ENCODE data around the gene SCGB1D1. TPM values are rescaled to one million over a fixed set of nuclear protein-coding genes. Genes with fewer than 3 reads are reported as not detected.
"Not testable (repeated sequence)": the region's sequence is repeated elsewhere in the genome, so short reads cannot be mapped to it uniquely, and the experiment has no call there.

SCGB1D1 gene
- total RNA-seq, 1 experiment from 2014 or later = not detected

DNA sequence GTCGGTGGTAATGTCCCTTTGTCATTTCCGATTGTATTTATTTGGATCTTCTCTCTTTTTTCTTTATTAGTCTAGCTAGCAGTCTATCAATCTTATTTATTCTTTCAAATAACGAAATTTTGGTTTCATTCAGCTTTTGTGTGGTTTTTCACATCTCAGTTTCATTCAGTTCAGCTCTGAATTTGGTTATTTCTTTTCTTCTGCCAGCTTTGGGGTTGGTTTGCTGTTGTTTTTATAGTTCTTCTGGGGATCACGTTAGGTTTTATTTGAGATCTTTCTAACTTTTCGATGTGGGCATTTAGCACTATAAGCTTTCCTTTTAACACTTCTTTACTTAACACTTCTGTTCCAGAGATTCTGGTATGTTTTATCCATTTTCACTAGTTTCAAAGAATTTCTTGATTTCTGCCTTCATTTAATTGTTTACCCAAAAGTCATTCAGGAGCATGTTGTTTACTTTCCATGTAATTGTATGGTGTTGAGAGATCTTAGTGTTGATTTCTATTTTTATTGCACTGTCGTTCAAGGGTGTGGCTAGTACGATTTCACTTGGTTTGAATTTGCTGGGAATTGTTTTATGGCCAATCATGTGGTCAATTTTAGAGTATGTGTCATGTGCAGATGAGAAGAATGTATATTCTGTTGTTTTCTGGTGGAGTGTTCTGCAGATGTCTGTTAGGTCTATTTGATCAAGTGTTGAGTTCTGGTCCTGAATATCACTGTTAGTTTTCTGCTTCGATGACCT lies 7.7 kb upstream of the SCGB1D1 start:
- no peaks in the 10 kb centered on the region for H3K4me1 Mint-ChIP-seq (ENCODE audit: insufficient read depth, unreplicated experiment)
- DNase-seq (ENCODE audit: unreplicated experiment) = no peak
- ChIA-PET CTCF (interaction anchor here (0.6 to 1.0 kb wide), 3 partner anchors 11 to 35 kb away, joined by 3 to 6 read pairs (median 3); no protein-coding TSS in a partner anchor), POLR2A (no interaction called here)
- no TSS peak for BruUV-seq (replicated peaks)
- TF ChIP-seq CTCF (IDR thresholded peaks at IDR 0.05; ENCODE audit: unreplicated experiment) = no peak
- H3K27me3 Mint-ChIP-seq (ENCODE audit: insufficient read depth, unreplicated experiment) = peaks cover 12% of the 10 kb centered on the region
- H3K4me3 Mint-ChIP-seq (ENCODE audit: unreplicated experiment) = no peak overlapping the region
- intact Hi-C loops (cut with micrococcal nuclease) = no loop called here
- no peaks in the 10 kb centered on the region for H3K9me3 Mint-ChIP-seq (ENCODE audit: unreplicated experiment)
- H3K36me3 Mint-ChIP-seq (ENCODE audit: insufficient read depth, unreplicated experiment) = no peaks in the 10 kb centered on the region
- H3K27ac Mint-ChIP-seq (ENCODE audit: low read depth, unreplicated experiment) = no peak overlapping the region

DNA sequence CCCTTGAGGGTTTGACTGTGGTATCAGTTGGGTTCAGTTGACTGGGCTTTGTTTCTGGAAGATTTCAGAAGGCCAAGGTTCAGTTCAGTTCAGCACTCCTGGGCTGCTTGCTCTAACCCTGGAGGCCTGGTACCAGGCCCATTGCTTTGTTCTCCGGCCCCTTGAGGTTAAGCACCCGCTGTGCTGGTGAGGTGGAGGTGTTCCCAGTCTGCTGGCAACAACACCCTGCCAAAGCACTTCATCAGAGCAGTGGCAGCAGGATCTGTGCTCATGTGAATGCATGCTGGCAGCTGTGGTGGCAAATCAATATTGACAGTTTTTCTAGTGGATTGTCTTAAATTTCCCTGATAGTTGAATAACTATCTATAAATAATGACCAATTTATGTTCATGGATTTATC lies 3.8 kb upstream of the SCGB1D1 start:
- peaks cover 33% of the 10 kb centered on the region for H3K27me3 Mint-ChIP-seq (ENCODE audit: insufficient read depth, unreplicated experiment)
- DNase-seq (ENCODE audit: unreplicated experiment) = no peak
- ChIA-PET POLR2A (no interaction called here), CTCF (no interaction called here)
- H3K36me3 Mint-ChIP-seq (ENCODE audit: insufficient read depth, unreplicated experiment) = no peaks in the 10 kb centered on the region
- H3K4me3 Mint-ChIP-seq (ENCODE audit: unreplicated experiment) = no peak overlapping the region
- intact Hi-C loops (cut with micrococcal nuclease) = no loop called here
- TF ChIP-seq CTCF (IDR thresholded peaks at IDR 0.05; ENCODE audit: unreplicated experiment) = no peak
- no TSS peak for BruUV-seq (replicated peaks)
- H3K9me3 Mint-ChIP-seq (ENCODE audit: unreplicated experiment) = no peaks in the 10 kb centered on the region
- H3K4me1 Mint-ChIP-seq (ENCODE audit: insufficient read depth, unreplicated experiment) = no peaks in the 10 kb centered on the region
- no peak overlapping the region for H3K27ac Mint-ChIP-seq (ENCODE audit: low read depth, unreplicated experiment)

DNA sequence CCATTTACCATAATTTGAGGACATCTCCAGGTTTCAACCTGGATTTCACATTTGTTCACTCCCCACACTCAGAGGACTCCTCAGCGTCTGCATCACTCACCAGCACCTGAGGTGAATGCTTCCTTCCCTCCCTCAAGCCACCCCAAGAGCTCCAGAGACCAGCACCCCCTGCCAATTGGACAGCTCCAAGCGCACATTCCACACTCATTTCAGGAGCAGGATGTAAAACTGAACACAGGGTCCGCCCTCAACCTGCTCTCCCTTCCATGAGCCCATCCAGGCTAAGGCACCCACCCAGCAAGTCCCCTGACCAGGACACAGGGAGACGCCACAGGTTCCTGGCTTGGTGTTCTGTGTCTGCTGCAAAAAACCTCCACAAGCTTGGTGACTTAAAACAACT lies 3.9 kb downstream of the SCGB1D1 start:
- H3K9me3 Mint-ChIP-seq (ENCODE audit: unreplicated experiment) = no peaks in the 10 kb centered on the region
- no peaks in the 10 kb centered on the region for H3K4me1 Mint-ChIP-seq (ENCODE audit: insufficient read depth, unreplicated experiment)
- DNase-seq (ENCODE audit: unreplicated experiment) = peak; percentile 17
- intact Hi-C loops (cut with micrococcal nuclease) = no loop called here
- CTCF ChIA-PET = no interaction called here
- TF ChIP-seq CTCF (IDR thresholded peaks at IDR 0.05; ENCODE audit: unreplicated experiment) = no peak
- no TSS peak for BruUV-seq (replicated peaks)
- no peaks in the 10 kb centered on the region for H3K36me3 Mint-ChIP-seq (ENCODE audit: insufficient read depth, unreplicated experiment)
- H3K27ac Mint-ChIP-seq (ENCODE audit: low read depth, unreplicated experiment) = no peak overlapping the region
- H3K27me3 Mint-ChIP-seq (ENCODE audit: insufficient read depth, unreplicated experiment) = peaks cover 71% of the 10 kb centered on the region
- no peak overlapping the region for H3K4me3 Mint-ChIP-seq (ENCODE audit: unreplicated experiment)
- POLR2A ChIA-PET = no interaction called here

DNA sequence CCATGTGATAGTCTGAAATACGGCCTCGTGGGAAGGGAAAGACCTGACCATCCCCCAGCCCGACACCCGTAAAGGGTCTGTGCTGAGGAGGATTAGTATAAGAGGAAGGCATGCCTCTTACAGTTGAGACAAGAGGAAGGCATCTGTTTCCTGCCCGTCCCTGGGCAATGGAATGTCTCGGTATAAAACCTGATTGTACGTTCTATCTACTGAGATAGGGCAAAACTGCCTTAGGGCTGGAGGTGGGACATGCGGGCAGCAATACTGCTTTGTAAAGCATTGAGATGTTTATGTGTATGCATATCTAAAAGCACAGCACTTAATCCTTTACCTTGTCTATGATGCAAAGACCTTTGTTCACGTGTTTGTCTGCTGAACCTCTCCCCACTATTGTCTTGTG lies 5.0 kb downstream of the SCGB1D1 start:
- CTCF ChIA-PET; H3K36me3 Mint-ChIP-seq (ENCODE audit: insufficient read depth, unreplicated experiment); H3K4me1 Mint-ChIP-seq (ENCODE audit: insufficient read depth, unreplicated experiment); H3K4me3 Mint-ChIP-seq (ENCODE audit: unreplicated experiment); H3K27ac Mint-ChIP-seq (ENCODE audit: low read depth, unreplicated experiment); intact Hi-C loops (cut with micrococcal nuclease); BruUV-seq (replicated peaks); H3K9me3 Mint-ChIP-seq (ENCODE audit: unreplicated experiment); DNase-seq (ENCODE audit: unreplicated experiment); POLR2A ChIA-PET: not testable (repeated sequence)
- peaks cover 71% of the 10 kb centered on the region for H3K27me3 Mint-ChIP-seq (ENCODE audit: insufficient read depth, unreplicated experiment)

Data from MCF 10A (cell line).